ENCODE results near the gene PEX13. TPM values are rescaled to one million over a fixed set of nuclear protein-coding genes. Genes with fewer than 3 reads are reported as not detected.

The PEX13 gene
- total RNA-seq, 1 donor from 2014 or later, result 26.9 TPM

DNA sequence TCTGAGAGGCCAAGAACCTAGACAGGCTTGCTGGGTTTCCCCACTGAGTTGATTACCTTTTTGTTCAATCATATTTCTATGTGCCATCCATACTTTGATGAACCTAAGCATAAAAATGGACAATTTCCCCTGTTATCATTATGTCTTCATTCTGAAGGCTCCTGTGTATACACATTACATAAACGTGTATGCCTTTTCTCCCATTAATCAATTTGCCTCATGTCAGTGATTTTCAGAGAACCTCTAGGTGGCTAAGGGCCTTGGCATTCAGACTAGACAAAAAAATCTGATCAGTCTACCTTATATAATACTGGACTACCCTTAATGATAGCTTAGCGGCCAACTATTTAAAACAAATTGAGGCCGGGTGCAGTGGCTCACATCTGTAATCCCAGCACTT lies 4.1 kb upstream of the PEX13 start:
- H3K9me3 ChIP-seq, result no peaks in the 10 kb centered on the region
- DNase-seq (no peak), ATAC-seq (no peak)
- peaks cover 4% of the 10 kb centered on the region for H3K36me3 ChIP-seq
- H3K27me3 ChIP-seq, result no peaks in the 10 kb centered on the region
- TF ChIP-seq, protein P1, sequence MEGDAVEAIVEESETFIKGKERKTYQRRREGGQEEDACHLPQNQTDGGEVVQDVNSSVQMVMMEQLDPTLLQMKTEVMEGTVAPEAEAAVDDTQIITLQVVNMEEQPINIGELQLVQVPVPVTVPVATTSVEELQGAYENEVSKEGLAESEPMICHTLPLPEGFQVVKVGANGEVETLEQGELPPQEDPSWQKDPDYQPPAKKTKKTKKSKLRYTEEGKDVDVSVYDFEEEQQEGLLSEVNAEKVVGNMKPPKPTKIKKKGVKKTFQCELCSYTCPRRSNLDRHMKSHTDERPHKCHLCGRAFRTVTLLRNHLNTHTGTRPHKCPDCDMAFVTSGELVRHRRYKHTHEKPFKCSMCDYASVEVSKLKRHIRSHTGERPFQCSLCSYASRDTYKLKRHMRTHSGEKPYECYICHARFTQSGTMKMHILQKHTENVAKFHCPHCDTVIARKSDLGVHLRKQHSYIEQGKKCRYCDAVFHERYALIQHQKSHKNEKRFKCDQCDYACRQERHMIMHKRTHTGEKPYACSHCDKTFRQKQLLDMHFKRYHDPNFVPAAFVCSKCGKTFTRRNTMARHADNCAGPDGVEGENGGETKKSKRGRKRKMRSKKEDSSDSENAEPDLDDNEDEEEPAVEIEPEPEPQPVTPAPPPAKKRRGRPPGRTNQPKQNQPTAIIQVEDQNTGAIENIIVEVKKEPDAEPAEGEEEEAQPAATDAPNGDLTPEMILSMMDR (IDR thresholded peaks at IDR 0.05), result no peak
- intact Hi-C loops (cut with DNase I), result no loop called here
- no peak overlapping the region for H3K27ac ChIP-seq
- H3K4me3 ChIP-seq, result no peak overlapping the region
- peaks cover 13% of the 10 kb centered on the region for H3K4me1 ChIP-seq

DNA sequence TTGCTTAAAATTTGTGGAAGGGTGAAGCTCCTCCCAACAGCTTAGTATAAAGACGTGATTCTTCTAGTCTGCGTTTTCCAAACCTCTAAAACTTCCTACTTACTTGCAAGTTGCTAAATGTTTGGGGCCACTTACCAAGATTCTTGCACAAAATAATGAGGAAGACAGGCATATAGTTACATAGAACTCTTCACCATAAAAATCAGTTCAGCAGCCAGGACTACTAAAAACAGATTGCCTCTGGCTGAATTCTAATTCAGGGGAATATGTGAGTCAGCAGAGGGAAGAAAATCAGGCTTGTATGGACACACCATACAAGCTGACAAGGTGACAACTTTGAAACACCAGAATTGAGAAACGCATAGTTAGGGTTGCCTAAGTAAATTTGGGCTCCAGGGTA lies 2.8 kb upstream of the PEX13 start:
- intact Hi-C loops (cut with DNase I), result no loop called here
- no peak overlapping the region for H3K4me3 ChIP-seq
- TF ChIP-seq, protein P1 (IDR thresholded peaks at IDR 0.05), result no peak

DNA sequence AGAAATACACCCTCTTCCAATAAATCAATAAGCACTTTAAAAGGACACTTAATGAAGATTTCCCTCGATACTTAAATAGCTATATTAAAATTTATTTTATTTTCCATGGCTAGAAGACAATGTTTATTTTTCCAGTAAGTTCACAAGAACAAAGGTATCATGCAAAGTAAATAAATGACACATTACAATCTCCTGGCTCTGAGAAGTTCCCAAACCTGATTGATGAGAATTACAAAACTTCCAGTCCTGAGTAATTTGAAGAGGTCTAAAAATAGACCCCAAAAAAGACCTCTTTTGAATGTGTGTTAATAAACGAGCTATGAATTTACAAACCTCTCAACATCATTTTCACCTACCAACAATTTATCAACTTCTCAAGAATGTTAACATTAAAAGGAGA lies 1.5 kb upstream of the PEX13 start:
- peak overlapping the region; percentile 91 for H3K27ac ChIP-seq
- ATAC-seq, result no peak

More for the DNA sequence above, 2.8 kb upstream of the PEX13 start:
- no peak for DNase-seq
- no peak for ATAC-seq
- H3K4me1 ChIP-seq, result peaks cover 26% of the 10 kb centered on the region
- H3K27ac ChIP-seq, result no peak overlapping the region
- no peaks in the 10 kb centered on the region for H3K27me3 ChIP-seq
- H3K9me3 ChIP-seq, result no peaks in the 10 kb centered on the region
- H3K36me3 ChIP-seq, result no peaks in the 10 kb centered on the region

DNA sequence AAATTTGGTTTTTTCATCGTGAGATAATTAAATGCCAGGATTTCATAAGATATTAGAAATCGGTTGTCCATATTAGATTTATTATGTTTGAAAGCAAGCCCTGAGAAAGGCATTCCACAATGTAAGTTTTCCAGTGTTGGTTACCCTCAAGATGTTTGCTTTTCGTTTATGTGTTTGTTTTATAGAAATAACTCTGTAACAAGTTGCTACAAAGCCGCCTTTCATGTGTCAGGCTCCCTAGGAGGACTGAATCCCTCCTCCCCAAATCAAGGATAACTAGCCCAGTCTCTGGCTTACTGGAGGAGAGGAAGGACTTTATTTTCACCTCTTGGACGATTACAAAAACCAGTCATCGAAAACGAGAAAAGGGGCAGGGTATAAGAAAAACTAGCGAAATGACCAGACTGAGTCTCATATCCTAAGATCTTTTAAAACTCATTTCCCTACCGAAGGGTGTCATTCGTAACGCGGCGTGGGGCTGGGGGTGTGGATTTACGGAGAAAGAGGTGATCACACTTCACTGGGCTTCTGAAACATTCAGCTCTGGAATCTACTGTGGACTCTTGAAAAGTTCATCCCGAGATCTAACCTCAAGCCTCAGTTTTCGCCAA lies 1.0 kb upstream of the PEX13 start:
- intact Hi-C loops (cut with DNase I), result no loop called here

More for the DNA sequence above, 1.5 kb upstream of the PEX13 start:
- DNase-seq, result no peak
- no peaks in the 10 kb centered on the region for H3K36me3 ChIP-seq
- H3K9me3 ChIP-seq, result no peaks in the 10 kb centered on the region
- no peaks in the 10 kb centered on the region for H3K27me3 ChIP-seq
- TF ChIP-seq, protein P1 (IDR thresholded peaks at IDR 0.05), result no peak
- intact Hi-C loops (cut with DNase I), result no loop called here
- peaks cover 26% of the 10 kb centered on the region for H3K4me1 ChIP-seq
- peak overlapping the region; percentile 92 for H3K4me3 ChIP-seq

DNA sequence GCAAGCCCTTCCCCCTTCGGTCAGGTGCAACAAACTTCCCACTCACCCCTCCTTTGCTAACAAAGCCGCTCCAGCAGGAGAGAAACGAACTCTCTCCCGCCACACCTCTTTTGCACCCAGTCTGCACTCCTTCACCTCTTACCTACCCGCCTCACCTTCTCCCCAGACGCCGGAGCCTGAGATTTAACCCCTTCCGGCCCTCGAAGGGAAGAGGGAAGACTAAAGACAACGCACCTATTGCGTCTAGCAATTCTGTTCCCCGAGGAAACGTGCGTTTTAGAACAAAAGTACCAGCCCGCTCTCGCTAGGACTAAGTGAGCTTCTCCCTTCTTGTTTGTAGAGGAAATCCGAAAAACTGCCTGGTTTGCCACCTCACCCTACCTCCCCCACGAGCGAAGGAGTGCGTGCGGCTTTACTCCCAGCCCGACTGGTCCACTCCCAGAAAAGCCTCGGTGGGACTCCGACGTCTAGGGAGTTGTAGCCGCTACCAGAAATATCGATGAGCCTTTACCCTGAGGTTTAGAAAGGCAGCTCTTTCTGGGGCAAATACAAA lies 441 bp upstream of the PEX13 start:
- TF ChIP-seq, protein P1 (IDR thresholded peaks at IDR 0.05), result no peak
- peaks cover 26% of the 10 kb centered on the region for H3K4me1 ChIP-seq

More for the DNA sequence above, 1.0 kb upstream of the PEX13 start:
- ATAC-seq, result no peak
- no peaks in the 10 kb centered on the region for H3K9me3 ChIP-seq
- H3K4me1 ChIP-seq, result peaks cover 26% of the 10 kb centered on the region
- no peaks in the 10 kb centered on the region for H3K36me3 ChIP-seq
- peak overlapping the region; percentile 92 for H3K4me3 ChIP-seq
- DNase-seq, result no peak
- TF ChIP-seq, protein P1 (IDR thresholded peaks at IDR 0.05), result no peak
- H3K27ac ChIP-seq, result peak overlapping the region; percentile 91
- no peaks in the 10 kb centered on the region for H3K27me3 ChIP-seq

More for the DNA sequence above, 441 bp upstream of the PEX13 start:
- Histone ChIP-seq H3K36me3 (no peaks in the 10 kb centered on the region), H3K4me3 (peak overlapping the region; percentile 92), H3K27me3 (no peaks in the 10 kb centered on the region), H3K9me3 (no peaks in the 10 kb centered on the region), H3K27ac (peak overlapping the region; percentile 91)
- ATAC-seq (peak; percentile 88), DNase-seq (peak; percentile 84)
- intact Hi-C loops (cut with DNase I), result no loop called here

Measured in upper lobe of right lung (tissue), 1 donor.